MM.1S (cell line): ENCODE measurements around the gene MBD5.

Source experiments
- DNase-seq: peaks from one replicate; pipeline ENCODE4 v3.0.0-alpha.2; 2015
- H2AFZ ChIP-seq: fragments of 300-600 bp; sonication (generic); 2 replicates; pipeline ENCODE4 v1.6.0; 2016; ENCODE audit warnings: antibody characterized with exemption, low read length
- H3F3A ChIP-seq: fragments of 300-600 bp; sonication (generic); 2 replicates; pipeline ENCODE4 v1.6.1; 2016; ENCODE audit warnings: mild to moderate bottlenecking, antibody characterized with exemption, low read length, moderate library complexity, mixed read lengths; ENCODE audit not compliant: insufficient read depth
- H3K27ac ChIP-seq: fragments of 300-600 bp; sonication (generic); 2 replicates; pipeline ENCODE4 v1.5.1; 2016; ENCODE audit warnings: mild to moderate bottlenecking, low read length
- H3K27me3 ChIP-seq: fragments of 300-600 bp; sonication (generic); replicated peaks from 2 replicates; pipeline ENCODE4 v1.6.0; 2016; ENCODE audit warnings: low read length; ENCODE audit not compliant: insufficient read depth
- H3K36me3 ChIP-seq: fragments of 300-600 bp; sonication (generic); replicated peaks from 2 replicates; pipeline ENCODE4 v1.6.1; 2016; ENCODE audit warnings: mild to moderate bottlenecking, low read length, mixed read lengths; ENCODE audit not compliant: insufficient read depth
- H3K4me1 ChIP-seq: fragments of 300-600 bp; sonication (generic); 2 replicates; pipeline ENCODE4 v1.6.1; 2016; ENCODE audit warnings: low read length, mixed read lengths
- H3K4me2 ChIP-seq: fragments of 300-600 bp; sonication (generic); 2 replicates; pipeline ENCODE4 v1.6.0; 2016; ENCODE audit warnings: low read depth, low read length
- H3K4me3 ChIP-seq: fragments of 300-600 bp; sonication (generic); 2 replicates; pipeline ENCODE4 v1.5.1; 2016; ENCODE audit warnings: low read length, mixed read lengths
- H3K79me2 ChIP-seq: fragments of 300-600 bp; sonication (generic); 2 replicates; pipeline ENCODE4 v1.6.1; 2016; ENCODE audit warnings: mixed run types, low read length, mixed read lengths
- H3K9ac ChIP-seq: fragments of 300-600 bp; sonication (generic); 2 replicates; pipeline ENCODE4 v1.6.1; 2016; ENCODE audit warnings: low read length, mixed read lengths
- H3K9me2 ChIP-seq: fragments of 300-600 bp; sonication (generic); replicated peaks from 2 replicates; pipeline ENCODE4 v1.6.1; 2016; ENCODE audit warnings: mild to moderate bottlenecking, low read length, mixed read lengths; ENCODE audit not compliant: insufficient read depth
- H3K9me3 ChIP-seq: fragments of 300-600 bp; sonication (generic); replicated peaks from 2 replicates; pipeline ENCODE4 v1.6.1; 2016; ENCODE audit warnings: mild to moderate bottlenecking, low read length, mixed read lengths; ENCODE audit not compliant: insufficient read depth
- H4K20me1 ChIP-seq: fragments of 300-600 bp; sonication (generic); 2 replicates; pipeline ENCODE4 v1.6.1; 2016; ENCODE audit warnings: mild to moderate bottlenecking, low read length, moderate library complexity, mixed read lengths; ENCODE audit not compliant: insufficient read depth
- EZH2 ChIP-seq: fragments of 300-600 bp; sonication (generic); optimal IDR thresholded peaks from 2 replicates; pipeline ENCODE3; 2017; ENCODE audit warnings: low read depth, mild to moderate bottlenecking, antibody characterized with exemption, low read length, mixed read lengths
- EZH2phosphoT487 ChIP-seq: fragments of 300-600 bp; sonication (generic); IDR thresholded peaks from 2 replicates; pipeline ENCODE4 v1.6.1; 2018; ENCODE audit warnings: antibody characterized with exemption, low read length
- TF ChIP-seq, protein P1 (sequence below): fragments of 300-600 bp; sonication (generic); IDR thresholded peaks from 2 replicates; pipeline ENCODE4 v1.5.1; 2016; ENCODE audit warnings: antibody characterized with exemption, low read length, mixed read lengths

Gene MBD5

DNA sequence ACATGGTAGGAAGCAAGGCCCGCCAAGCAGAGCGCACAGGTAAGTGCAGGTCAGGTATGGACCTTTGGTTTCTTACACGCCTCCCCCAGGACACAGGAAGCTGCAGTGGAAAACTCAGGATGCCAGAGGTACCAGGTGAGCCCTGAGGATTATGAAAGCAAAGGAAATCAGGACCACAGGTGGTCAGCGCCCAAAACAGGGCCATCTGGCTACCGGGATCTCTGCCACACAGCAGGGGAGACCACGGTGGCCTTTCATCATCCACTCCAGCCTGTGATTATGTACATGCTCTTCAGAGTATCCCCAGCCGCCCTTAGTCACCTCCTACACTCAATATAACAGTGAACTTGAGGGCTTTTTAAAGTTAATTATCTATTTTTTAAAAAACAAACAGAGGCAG is 498.1 kb downstream of the MBD5 start:
- H3K4me3 ChIP-seq, result no peak overlapping the region
- TF ChIP-seq EZH2 (no peak), EZH2phosphoT487 (no peak)
- TF ChIP-seq, protein P1, sequence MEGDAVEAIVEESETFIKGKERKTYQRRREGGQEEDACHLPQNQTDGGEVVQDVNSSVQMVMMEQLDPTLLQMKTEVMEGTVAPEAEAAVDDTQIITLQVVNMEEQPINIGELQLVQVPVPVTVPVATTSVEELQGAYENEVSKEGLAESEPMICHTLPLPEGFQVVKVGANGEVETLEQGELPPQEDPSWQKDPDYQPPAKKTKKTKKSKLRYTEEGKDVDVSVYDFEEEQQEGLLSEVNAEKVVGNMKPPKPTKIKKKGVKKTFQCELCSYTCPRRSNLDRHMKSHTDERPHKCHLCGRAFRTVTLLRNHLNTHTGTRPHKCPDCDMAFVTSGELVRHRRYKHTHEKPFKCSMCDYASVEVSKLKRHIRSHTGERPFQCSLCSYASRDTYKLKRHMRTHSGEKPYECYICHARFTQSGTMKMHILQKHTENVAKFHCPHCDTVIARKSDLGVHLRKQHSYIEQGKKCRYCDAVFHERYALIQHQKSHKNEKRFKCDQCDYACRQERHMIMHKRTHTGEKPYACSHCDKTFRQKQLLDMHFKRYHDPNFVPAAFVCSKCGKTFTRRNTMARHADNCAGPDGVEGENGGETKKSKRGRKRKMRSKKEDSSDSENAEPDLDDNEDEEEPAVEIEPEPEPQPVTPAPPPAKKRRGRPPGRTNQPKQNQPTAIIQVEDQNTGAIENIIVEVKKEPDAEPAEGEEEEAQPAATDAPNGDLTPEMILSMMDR, result no peak

GRCh38 chr2:148521181-148521580 is 500.3 kb downstream of the MBD5 start:
- no peaks in the 10 kb centered on the region for H3K36me3 ChIP-seq
- TF ChIP-seq EZH2phosphoT487 (no peak), EZH2 (no peak)
- TF ChIP-seq, protein P1, result no peak
- no peaks in the 10 kb centered on the region for H3F3A ChIP-seq
- H3K4me3 ChIP-seq, result no peak overlapping the region
- no peak overlapping the region for H3K27ac ChIP-seq
- no peak for DNase-seq
- no peaks in the 10 kb centered on the region for H3K9me3 ChIP-seq
- no peak overlapping the region for H2AFZ ChIP-seq
- H3K27me3 ChIP-seq, result no peaks in the 10 kb centered on the region
- 0 out of 2 replicates have a peak, but pooled peaks cover under 1% of the 10 kb centered on the region for H3K4me1 ChIP-seq
- no peaks in the 10 kb centered on the region for H4K20me1 ChIP-seq
- no peak overlapping the region for H3K4me2 ChIP-seq
- no peaks in the 10 kb centered on the region for H3K79me2 ChIP-seq
- H3K9ac ChIP-seq, result no peak overlapping the region
- H3K9me2 ChIP-seq, result no peaks in the 10 kb centered on the region

More for the DNA sequence above, 498.1 kb downstream of the MBD5 start:
- no peaks in the 10 kb centered on the region for H3K36me3 ChIP-seq
- no peaks in the 10 kb centered on the region for H3K9me3 ChIP-seq
- no peak overlapping the region for H3K9ac ChIP-seq
- no peak overlapping the region for H3K27ac ChIP-seq
- no peaks in the 10 kb centered on the region for H3K27me3 ChIP-seq
- DNase-seq, result no peak
- H3F3A ChIP-seq, result no peaks in the 10 kb centered on the region; the same call in 1 of the 2 replicates
- H3K79me2 ChIP-seq, result no peaks in the 10 kb centered on the region
- no peak overlapping the region for H3K4me2 ChIP-seq
- H4K20me1 ChIP-seq, result no peaks in the 10 kb centered on the region
- H3K4me1 ChIP-seq, result peaks cover 22% of the 10 kb centered on the region
- no peaks in the 10 kb centered on the region for H3K9me2 ChIP-seq
- H2AFZ ChIP-seq, result no peak overlapping the region

DNA sequence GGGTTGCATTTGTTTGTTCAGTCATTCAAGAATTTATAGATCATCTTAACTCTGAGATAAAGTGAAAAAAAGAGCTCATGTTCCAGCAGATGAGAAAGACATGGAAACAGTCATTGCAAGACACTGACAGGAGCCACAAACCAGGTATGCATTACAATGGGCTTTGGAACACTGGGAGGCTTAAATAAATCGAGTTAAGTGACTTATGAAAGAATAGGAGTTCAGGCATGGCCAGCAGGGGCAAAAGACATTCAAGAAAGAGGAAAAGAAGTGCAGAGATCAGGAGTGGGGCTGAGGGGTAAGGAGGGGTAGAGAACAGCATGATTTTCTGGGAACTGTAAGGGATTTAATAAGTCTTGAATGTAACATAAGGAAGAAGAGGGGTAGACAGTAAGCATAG is 502.4 kb downstream of the MBD5 start:
- no peak overlapping the region for H3K9ac ChIP-seq
- H3K27me3 ChIP-seq, result no peaks in the 10 kb centered on the region
- no peaks in the 10 kb centered on the region for H4K20me1 ChIP-seq
- no peaks in the 10 kb centered on the region for H3K9me3 ChIP-seq
- no peaks in the 10 kb centered on the region for H3K4me1 ChIP-seq
- H2AFZ ChIP-seq, result no peak overlapping the region
- no peak overlapping the region for H3K4me3 ChIP-seq
- H3K79me2 ChIP-seq, result no peaks in the 10 kb centered on the region
- H3K27ac ChIP-seq, result no peak overlapping the region
- DNase-seq, result no peak
- no peak overlapping the region for H3K4me2 ChIP-seq
- no peaks in the 10 kb centered on the region for H3K9me2 ChIP-seq
- H3K36me3 ChIP-seq, result no peaks in the 10 kb centered on the region
- no peaks in the 10 kb centered on the region for H3F3A ChIP-seq
- no peak for TF ChIP-seq EZH2phosphoT487
- no peak for TF ChIP-seq EZH2
- TF ChIP-seq, protein P1, result no peak
